NCI-H2107 treated with DMSO at 0.1 percent for 48 hours (cell line): ENCODE measurements around the gene HOXA11.

ENCODE experiments used
- DNase-seq: peaks from one replicate; lab custom pipeline; 2025; ENCODE audit not compliant: unreplicated experiment; lab: John Stamatoyannopoulos, UW

Gene HOXA11

GRCh38 chr7:27171325-27171636, 13.8 kb downstream of the HOXA11 start:
- DNase-seq, result no peak

GRCh38 chr7:27170426-27171324, 14.4 kb downstream of the HOXA11 start:
- DNase-seq, result no peak

GRCh38 chr7:27169658-27170425, 15.2 kb downstream of the HOXA11 start:
- no peak for DNase-seq

GRCh38 chr7:27168265-27168947, 16.6 kb downstream of the HOXA11 start:
- DNase-seq, result no peak

- no peak for DNase-seq
Measured at GRCh38 chr7:27167916-27168264, 17.1 kb downstream of the HOXA11 start.

- DNase-seq, result no peak
Measured at GRCh38 chr7:27166531-27167505, 18.2 kb downstream of the HOXA11 start.

- DNase-seq, result no peak
Measured at GRCh38 chr7:27165996-27166530, 19.0 kb downstream of the HOXA11 start.

- no peak for DNase-seq
Measured at GRCh38 chr7:27165089-27165995, 19.7 kb downstream of the HOXA11 start, which contains the start of gene HOXA9. Gene HOXA9 (minus strand): TSS chr7:27165537. CDS start chr7:27165457, 80 bp downstream.

- no peak for DNase-seq
Measured at GRCh38 chr7:27164367-27165088, 20.5 kb downstream of the HOXA11 start.

GRCh38 chr7:27164045-27164366, 21.0 kb downstream of the HOXA11 start:
- DNase-seq, result no peak

GRCh38 chr7:27163288-27164044, 21.6 kb downstream of the HOXA11 start:
- no peak for DNase-seq

- no peak for DNase-seq
Measured at GRCh38 chr7:27162561-27163287, 22.3 kb downstream of the HOXA11 start.

- DNase-seq, result no peak
Measured at GRCh38 chr7:27161721-27162560, 23.1 kb downstream of the HOXA11 start.

GRCh38 chr7:27161214-27161720, 23.8 kb downstream of the HOXA11 start:
- no peak for DNase-seq

GRCh38 chr7:27160546-27161213, 24.4 kb downstream of the HOXA11 start:
- peak; percentile 50 for DNase-seq

- DNase-seq, result no peak
Measured at GRCh38 chr7:27160145-27160545, 24.9 kb downstream of the HOXA11 start.
